Raji (cell line): Measurements from ENCODE around the gene AKR7A2.

ENCODE experiments used
- POLR2A ChIP-seq: IDR thresholded peaks from 2 replicates; pipeline ENCODE4 v1.6.1; 2011; ENCODE audit warnings: low read depth, low read length, control low read depth; ENCODE audit not compliant: insufficient read depth

Gene AKR7A2

DNA sequence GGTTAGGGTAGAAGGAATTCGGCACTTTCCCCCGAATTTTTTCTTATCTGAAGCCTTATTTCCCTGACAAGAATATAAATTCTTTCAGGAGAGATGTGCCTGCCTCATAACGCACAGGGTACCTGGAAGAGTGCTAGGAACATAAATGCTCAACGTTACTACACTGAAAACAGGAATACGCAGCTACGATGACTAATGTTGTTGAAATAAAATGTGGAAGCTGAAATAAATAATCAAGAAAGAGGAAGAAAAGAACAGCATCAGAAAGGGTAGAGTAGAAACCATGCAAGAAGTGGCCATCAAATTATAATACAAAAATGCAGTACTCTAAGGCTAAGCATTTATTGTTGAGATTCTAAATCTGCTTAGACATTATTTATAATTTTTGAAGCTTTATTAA lies 34.1 kb upstream of the AKR7A2 start:
- no peak for TF ChIP-seq POLR2A

DNA sequence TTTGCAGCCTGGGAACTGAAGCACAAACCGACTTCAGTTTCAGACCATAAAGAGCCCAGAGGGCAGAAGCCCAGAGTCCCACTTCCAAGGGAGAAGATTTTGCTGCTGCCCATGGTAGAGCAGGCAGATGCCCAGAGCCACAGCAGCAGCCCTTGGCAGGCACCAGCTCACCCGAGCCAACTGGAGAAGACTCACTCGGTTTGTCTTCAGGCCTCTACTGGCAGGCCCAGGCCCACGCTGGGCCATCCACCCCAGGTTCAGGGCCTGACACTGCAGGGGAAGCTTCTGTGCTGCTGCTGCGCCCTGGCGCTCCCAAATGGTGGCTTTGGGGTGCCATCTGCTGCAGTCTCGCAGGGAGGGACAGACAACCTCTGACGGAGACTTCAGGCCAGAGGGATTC lies 33.4 kb upstream of the AKR7A2 start:
- no peak for TF ChIP-seq POLR2A

DNA sequence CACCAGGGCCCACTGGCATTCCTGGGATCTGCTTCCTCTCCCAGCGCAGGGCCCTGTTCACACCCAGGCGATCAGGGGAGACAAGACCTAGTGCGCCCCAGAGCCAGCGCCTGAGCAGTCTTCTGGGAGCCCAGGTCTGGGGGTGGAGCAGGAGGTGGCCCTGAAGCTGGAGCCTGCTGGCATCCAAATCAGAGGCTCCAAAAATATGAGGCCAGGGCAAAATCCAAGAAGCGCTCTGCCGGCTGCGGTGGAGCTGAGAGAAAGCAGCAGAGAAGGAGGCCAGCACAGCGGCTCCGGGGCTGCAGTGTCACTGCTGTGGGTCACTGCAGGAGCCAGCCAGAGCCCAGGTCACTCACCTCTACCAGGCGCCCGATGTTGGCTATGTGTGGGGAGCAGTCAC lies 32.9 kb upstream of the AKR7A2 start:
- TF ChIP-seq POLR2A, result no peak

DNA sequence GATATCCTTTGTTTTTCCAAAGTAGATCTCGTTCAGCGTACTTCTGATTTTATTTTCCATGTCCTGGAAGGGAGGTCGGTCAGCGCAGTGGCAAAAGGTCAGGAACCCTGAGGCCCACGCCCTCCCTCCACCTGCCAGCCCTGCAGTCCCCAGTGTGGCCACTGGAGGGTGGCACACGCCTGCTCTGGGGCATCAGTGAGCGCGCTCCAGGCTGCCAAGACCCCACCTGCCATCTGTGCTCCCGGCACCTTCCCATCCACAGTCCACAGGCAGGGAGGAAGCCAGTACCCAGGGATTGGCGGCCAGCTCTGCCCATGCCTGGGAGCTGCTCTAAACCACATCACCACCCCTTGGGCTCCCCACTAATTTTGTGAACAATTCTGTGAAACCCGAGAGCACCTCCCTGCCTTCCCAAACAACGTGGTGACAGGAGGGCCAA lies 32.4 kb upstream of the AKR7A2 start:
- no peak for TF ChIP-seq POLR2A

DNA sequence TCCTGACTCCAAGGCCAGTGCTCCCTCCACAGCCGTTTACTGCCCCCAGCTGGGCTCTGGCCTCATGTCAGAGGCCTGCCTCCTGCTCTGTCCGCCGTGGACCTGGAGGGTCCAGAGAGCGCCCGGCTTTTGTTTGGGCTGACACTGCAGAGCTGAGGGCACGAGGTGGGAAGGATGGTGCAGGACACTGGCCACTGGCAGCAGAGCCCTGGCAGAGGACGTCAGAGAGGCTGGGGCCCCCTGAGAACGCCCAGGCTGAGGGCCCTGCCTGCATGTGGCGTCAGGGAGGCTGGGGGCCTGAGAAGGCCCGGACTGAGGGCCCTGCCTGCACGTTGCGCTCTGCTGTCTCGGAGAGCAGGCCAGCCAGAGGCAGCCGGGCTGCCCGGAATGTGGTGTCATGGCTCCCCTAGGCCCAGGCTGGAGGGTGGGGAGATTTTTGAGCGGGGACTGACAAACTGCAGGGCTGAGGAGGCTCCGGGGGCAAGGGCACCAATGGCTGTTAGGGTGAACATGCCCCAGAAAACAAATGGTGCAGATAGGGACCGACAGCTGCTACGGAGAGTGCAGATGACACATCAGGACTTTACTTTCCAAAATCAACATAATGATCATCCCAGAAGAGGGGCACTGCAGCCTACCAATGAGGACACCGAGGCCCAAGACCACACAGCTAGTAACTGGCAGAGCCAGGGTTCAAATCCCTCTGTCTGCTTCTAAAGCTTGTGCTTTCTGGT lies 31.8 kb upstream of the AKR7A2 start:
- no peak for TF ChIP-seq POLR2A

DNA sequence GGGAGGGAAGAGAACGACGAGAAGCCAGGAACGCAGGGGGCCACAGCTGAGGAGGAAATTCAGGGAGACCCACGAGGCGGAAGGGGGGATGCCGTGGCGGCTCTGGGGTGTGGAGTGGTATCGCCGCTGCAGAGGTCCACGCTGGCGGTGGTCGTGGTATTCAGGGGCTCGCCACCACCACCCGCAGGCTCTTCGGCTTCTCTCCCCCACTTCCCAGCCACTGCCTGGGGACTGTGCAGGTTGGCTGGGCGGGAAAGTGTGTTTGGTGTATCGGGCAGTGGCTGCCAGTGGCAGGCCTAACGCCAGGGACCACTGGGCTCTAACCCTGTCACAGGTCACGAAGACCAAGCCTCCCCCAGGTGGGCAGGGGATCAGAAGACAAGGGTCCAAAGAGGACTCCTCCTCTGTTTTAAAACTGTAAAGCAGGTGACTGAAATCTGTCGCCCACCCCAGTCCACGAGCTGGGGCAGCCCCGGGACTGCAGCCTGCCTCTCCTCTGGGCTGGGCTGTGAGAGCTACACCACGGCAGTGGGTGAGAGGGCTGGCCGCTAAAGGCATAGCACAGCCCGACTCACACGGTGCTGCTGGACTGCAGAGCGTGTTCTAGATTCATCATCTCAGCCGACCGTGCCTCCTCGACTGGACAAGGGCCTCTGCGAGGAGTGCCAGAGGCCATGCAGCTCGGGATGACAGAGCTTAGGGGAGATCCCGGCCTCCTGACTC lies 31.1 kb upstream of the AKR7A2 start:
- TF ChIP-seq POLR2A, result no peak

DNA sequence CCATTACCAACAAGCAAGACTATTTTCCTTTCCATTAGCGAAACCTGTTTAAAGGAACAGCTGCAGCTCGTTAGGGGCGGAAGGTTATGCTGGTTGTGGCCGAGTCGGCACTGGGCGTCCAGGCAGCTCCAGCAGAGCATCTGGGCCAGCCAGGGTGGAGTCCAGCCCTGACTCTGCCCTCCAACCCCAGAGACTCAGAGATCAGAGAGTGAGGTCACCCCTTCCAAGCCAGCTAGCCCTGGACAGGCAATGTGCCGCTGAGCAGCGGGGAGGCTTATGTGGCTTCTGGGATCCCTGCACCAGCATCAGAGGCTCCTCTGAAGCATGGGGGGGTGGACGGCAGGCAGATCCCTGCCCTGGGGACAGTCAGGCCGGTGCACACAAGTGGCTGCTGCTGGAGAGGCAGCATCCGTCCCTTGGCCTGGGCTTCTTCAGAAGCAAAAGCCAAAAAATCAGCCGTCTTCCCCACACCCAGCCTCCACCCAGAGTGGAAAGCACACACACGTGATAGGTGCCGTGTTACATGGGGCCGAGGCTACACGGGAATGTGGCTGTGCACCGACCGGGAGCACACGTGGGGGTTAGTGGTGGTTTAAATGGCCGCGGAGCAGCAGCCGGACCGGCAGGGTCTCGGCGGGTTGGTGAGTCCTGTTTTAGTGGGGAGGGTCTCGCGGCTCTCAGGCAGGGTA lies 30.3 kb upstream of the AKR7A2 start:
- TF ChIP-seq POLR2A, result no peak

DNA sequence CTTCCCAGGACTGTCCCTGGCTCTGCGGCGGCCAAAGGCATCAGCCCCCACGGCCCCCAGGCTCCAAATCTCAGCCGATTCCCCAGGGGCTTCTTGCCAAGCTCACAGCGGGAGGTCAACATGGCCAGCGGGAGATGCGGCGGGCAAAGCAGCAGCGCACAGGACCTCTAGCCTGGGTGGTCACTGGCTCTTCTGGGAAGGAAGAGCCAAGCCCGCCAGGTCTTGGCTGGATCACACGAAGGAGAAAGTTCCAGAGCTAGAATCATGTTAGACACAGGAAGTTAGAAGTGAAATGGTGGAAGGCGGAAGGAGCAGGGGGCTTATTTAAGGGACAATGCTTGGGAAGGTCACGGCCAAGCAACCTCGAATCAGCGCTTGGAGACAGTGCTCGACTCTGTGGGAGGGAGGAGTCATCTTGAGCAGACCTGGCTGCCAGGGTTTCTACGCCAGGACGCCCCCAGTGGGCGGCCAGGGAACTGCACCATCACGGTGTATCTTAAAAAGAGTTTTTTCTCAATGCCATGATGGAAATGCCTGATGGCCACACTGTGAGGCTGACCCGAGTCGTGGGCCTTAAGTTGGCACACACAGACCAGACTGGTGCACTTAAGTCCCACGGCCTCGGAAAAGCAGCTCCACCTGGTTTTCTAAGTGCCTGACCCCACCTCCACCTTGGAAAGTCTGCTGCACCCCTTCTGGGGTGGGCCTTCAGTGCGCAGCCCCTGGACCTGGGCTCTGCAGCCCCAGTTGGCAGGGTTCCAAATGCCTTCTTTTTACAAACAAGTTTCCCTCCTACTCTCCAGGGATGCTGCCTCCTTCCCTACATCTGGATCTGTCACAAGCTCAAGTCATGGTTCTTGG lies 29.5 kb upstream of the AKR7A2 start:
- TF ChIP-seq POLR2A, result no peak

DNA sequence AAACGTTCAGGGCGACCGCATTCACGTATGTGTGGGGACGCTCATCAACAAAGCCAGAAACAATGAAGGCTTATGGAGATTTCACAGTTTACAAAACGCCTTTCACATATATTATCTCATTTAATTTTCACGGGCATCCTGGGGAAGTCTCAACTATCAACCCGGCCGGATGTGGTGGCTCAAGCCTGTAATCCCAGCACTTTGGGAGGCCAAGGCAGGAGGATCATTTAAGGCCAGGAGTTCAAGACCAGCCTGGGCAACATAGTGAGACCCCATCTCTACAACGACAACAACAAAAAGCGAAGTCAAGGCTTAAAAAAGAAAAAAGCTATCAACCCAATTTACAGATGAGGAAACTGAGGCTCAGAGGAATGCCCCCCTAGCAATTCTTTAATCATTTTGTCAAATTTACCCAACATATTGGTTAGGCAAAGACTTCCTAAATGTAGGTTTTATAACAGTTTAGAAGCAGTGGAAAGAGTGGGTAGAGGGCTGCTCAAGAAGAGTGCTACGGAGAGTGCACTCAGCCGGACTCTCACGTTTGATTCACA lies 28.5 kb upstream of the AKR7A2 start:
- TF ChIP-seq POLR2A, result no peak

DNA sequence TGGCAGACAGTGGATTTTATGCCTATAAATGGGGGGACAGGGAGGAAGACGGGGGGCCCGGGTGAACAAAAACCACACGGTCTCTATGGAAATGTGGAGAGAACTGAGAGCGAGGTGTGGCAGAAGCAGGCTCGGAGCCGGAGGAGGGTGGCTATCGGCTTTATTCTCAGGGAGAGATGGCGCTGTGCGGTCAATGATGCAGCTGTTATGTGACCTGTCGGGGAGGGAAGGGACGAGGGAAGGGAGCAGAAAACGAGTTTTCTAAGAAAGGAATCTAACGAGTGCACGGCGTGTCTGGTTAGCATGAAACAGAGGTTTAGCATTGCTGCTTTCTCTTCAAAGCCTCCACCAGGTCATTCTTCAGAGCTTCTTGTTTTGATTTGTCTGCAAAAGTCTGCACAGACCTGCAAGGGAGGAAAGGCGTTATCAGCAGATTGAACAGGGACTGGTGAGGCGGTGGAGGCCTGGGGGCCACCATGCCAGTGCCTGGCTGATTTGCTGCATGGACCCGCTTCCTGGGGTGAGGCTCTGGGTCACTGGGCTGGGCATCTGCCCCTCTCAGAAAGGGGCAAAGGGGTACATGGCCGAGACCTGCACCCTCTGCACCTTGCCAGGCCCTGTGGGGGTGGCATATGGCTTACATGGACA lies 27.4 kb upstream of the AKR7A2 start:
- no peak for TF ChIP-seq POLR2A

DNA sequence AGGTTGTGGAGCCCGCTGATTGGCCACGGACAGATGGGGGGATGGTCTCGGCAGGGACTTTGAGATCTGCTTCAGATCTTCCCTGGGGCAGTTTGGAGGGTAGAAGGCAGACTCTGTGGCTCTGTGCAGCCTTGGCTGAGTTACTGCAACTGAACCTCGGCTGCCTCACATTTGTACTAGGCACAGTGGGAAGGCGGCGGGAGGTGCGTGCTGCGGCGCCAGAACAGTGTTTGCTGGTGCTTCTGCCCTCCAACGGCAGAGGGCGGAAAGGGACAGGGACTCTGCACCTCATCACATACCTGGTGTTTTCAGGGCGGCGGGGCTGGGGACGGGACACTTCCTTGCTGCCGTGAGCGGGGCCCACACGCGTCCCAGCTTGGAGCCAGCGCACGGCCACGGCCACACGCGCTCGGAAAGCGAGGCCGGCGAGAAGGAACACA lies 26.4 kb upstream of the AKR7A2 start:
- TF ChIP-seq POLR2A, result no peak

DNA sequence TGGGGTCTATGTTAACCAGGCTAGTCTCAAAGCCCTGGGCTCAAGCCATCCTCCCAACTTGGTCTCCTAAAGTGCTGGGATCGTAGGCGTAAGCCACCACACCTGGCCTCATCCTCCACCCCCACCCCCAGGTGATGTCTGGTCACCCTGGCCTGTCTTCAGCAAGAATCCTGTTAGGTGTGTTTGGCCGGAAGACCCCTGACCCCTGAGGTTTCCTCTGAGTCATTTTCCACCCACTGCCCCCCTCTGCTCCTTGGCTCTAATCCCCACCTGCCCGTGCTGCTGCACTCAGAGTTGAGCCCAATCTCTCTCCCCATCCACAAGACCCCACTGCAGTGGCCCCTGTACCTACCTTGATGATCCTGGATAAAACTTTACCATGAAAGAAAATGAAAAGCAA lies 25.3 kb upstream of the AKR7A2 start:
- no peak for TF ChIP-seq POLR2A

DNA sequence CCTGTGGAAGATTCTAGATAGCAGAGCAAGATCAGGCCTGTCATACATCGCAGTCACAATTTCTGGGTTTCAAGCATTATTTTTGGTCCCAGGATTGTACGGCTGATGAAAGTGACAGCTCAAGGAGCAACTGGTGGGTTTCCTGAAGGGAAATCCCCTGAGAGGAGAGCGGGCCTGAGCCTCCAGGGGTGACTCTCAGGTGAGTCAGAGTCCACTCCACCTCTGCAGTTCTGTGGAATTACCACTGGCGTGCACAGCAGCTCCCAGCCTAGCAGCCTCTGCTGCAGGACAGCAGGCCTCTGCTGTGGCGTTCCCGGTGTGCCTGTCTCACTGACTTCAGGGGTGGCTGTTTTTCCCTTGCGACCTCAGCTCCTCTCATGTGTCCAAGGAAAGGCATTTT lies 24.6 kb upstream of the AKR7A2 start:
- TF ChIP-seq POLR2A, result no peak

DNA sequence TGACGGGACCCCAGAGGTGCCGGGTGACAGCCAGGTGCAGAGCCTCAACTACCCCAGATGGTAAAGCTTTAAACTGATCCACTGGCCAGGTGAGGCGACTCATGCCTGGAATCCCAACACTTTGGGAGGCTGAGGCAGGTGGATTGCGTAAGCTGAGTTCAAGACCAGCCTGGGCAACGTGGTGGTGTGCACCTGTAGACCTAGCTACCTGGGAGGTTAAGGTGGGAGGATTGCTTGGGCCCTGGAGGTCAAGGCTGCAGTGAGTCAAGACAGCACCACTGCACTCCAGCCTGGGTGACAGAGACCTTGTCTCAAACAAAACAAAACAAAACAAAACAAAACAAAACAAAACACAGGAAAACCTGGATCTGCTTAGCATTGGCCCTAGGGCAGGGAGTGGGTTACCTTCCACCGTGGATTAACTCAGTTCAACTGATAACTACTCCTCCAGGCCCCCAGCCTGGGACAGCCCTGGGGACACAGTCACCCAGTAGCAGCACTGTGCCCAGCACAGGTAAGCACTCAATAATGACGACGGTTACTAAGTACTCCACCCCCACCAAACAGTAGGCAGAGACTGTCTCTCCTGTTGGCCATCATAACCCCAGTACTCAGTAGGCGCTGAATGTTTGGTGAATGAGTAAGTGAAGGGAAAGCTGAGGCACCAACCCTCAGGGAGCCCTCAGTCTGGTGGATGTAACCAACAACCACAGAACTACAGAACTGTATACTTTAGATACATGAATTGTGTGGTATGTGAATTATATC lies 21.8 kb upstream of the AKR7A2 start:
- no peak for TF ChIP-seq POLR2A

DNA sequence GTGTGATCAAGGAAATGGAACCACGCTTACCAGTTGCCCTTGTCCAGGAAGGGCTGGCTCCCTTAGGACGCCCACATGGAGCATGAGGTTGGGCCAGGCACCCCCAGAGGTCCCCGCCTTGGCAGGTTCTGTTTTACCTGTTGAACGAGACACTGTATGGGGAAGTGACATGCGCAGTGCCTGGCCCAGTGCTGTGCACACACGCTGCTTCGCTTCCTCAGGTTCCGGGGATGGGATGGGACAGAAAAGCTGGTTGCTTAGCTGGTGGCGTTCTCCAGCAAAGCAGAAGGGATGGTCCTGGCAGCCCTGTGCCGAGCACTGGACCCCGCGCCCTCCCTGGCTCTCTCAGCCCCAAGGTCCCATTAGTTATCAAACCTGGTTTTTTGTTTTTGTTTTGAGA lies 20.9 kb upstream of the AKR7A2 start:
- no peak for TF ChIP-seq POLR2A
